Uterus (tissue), 4 donors: ENCODE data around the gene TMEM114. TPM values are rescaled to one million over a fixed set of nuclear protein-coding genes. Genes with fewer than 3 reads are reported as not detected.

Experiments used
- DNase-seq, 2 donors: peaks; one replicate each; pipeline ENCODE4 v3.0.0-alpha.2; 2019 to 2020
- H3K27ac ChIP-seq, 2 donors: fragments of 200-600 bp; sonication (generic); 1 replicate in 1 of 2; 2 replicates in 1 of 2; pipeline ENCODE4 v1.5.1; 2016 to 2018
- H3K27me3 ChIP-seq, 2 donors: fragments of 200-600 bp; sonication (generic); one replicate each; pipeline ENCODE4 v1.5.1; 2018 to 2019; ENCODE audit warnings: control low read depth in 1 of 2
- H3K36me3 ChIP-seq, 2 donors: fragments of 200-600 bp; sonication (generic); one replicate each; pipeline ENCODE4 v1.5.1; 2019; ENCODE audit warnings: control low read depth in 1 of 2
- H3K4me1 ChIP-seq, 2 donors: fragments of 200-600 bp; sonication (generic); one replicate each; pipeline ENCODE4 v1.5.1; 2018 to 2019; ENCODE audit warnings: control low read depth in 1 of 2
- H3K4me3 ChIP-seq, 2 donors: fragments of 200-600 bp; sonication (generic); 1 replicate in 1 of 2; 2 replicates in 1 of 2; pipeline ENCODE4 v1.5.1; 2018 to 2019; ENCODE audit warnings: mild to moderate bottlenecking in 1 of 2
- H3K9me3 ChIP-seq, 2 donors: fragments of 200-600 bp; sonication (generic); one replicate each; pipeline ENCODE4 v1.5.1; 2019; ENCODE audit warnings: control low read depth in 1 of 2
- POLR2A ChIP-seq, 2 donors: fragments of 450-650 bp; IDR thresholded peaks; one replicate each; pipeline ENCODE4 v1.6.1; 2016; ENCODE audit warnings: antibody characterized with exemption in 2 of 2, mild to moderate bottlenecking in 1 of 2, moderate library complexity in 1 of 2
- intact Hi-C: fragments of 100-400 bp; cut with DNase I; formaldehyde crosslinking; loops from one replicate; pipeline ENCODE4 v1.15.1; 2023; ENCODE audit warnings: low total_unique reads
- total RNA-seq, 4 donors: library from RNA; depleted of rRNA in 3 of 4; stranded (reverse); fragments of >200 nt in 3 of 4; gene quantifications; one replicate each; pipeline versions ENCODE4 v1.1.0 to v1.2.4, GENCODE V29; 2014 to 2023
- TF ChIP-seq, protein P1 (sequence below), 4 experiments: fragments of 200-600 bp in 2 of 4; fragments of 450-650 bp in 2 of 4; sonication (generic) in 2 of 4; IDR thresholded peaks; one replicate each; pipeline ENCODE4 v1.5.1; 2016 to 2019; ENCODE audit warnings: antibody characterized with exemption in 4 of 4, mild to moderate bottlenecking in 2 of 4, moderate library complexity in 1 of 4
- donor health status: DM: yes; HTN: yes; CAD: no.

TMEM114 gene
- total RNA-seq, 4 donors from 2014 or later: not detected

DNA sequence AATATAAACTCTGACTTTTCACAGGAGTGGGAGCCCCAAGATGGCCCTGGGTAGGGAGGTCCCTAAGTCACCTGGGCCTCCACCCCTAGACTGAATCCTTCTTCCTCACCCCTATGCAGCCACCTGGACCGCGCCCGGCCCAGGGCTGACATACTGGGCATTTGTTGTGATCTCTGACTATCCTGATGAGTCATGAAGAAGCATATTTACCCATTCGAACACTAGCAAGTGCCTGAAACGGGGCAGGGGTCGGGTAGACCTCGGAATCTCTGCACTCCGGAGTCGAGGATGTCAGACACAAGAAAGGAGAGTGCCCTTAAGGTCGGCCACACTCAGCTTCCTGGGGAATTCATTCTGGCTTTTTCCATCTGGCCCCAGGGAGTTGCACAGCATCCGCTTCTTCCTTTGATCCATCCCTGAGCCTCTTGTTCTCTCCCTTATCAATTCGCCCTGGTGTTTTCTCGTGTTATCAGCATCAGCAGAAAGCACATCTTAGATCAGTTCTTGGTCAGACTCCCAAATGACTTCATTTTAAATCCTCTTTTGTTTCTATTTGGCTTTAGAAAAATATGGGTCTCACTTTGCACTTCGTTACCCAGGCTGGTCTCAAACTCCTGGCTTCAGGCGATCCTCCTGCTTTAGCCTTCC lies 41.6 kb upstream of the TMEM114 start:
- no peak for DNase-seq
- Histone ChIP-seq H3K4me3 (no peak overlapping the region), H3K36me3 (no peaks in the 10 kb centered on the region), H3K27ac (no peak overlapping the region), H3K4me1 (no peaks in the 10 kb centered on the region), H3K27me3 (no peaks in the 10 kb centered on the region), H3K9me3 (no peaks in the 10 kb centered on the region)
- intact Hi-C loops: no loop called here
- no peak for TF ChIP-seq POLR2A (IDR thresholded peaks at IDR 0.05)

DNA sequence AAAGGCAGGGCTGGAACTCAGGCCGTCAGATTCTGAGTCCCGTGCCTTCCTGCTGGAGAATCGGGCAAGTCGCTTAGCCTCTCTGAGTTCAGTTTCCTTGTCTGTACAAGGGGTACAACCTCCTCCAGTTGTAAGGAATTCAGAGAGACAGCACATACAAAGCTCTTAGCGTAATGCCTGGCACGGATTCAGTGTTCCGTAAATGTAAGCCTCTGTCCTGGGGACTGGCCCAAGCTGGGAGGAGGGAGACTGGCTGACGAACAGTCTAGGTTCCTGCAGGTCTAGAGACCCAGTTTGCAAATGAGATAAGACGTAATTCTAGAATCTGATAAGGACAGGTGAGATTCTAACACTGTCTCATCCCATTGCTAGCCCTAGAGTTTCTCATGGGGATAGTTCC lies 41.1 kb upstream of the TMEM114 start:
- H3K27ac ChIP-seq: no peak overlapping the region

DNA sequence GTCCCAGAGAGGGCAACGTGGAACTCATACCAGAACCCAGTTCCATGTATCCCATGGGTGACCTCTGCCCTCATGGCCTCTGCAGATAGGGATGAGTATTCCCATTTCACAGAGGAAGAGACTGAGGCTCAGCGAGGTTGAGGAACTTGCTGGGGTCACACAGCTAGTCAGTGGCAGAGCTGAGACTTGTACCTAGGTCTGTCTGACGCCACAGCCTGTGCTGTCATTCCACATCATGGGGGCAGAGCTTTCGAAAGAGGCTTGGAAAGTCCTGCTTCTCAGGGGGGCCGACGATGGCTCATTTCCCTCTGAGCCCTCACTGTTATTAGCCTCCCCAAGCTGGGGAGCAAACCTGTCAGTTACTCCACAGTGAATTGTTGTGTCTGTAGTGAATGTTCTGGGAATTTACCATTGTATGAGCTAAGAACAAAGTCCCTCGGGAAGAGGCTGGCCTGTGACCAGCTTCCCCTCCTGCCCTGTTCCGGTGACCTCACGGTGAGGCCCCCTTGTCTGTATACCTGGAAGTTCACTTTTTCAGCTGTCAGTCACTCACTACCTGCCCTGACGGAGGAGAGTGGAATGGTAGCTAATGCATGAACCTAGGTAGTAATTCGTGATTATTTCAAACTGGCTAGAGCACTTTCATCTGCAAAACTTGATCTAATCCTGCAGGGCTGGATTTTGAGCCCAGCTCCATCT lies 40.1 kb upstream of the TMEM114 start:
- Histone ChIP-seq H3K4me3 (no peak overlapping the region), H3K27me3 (no peaks in the 10 kb centered on the region), H3K36me3 (no peaks in the 10 kb centered on the region), H3K27ac (no peak overlapping the region), H3K4me1 (no peaks in the 10 kb centered on the region), H3K9me3 (no peaks in the 10 kb centered on the region)
- intact Hi-C loops: no loop called here
- TF ChIP-seq POLR2A (IDR thresholded peaks at IDR 0.05): no peak
- TF ChIP-seq, protein P1, sequence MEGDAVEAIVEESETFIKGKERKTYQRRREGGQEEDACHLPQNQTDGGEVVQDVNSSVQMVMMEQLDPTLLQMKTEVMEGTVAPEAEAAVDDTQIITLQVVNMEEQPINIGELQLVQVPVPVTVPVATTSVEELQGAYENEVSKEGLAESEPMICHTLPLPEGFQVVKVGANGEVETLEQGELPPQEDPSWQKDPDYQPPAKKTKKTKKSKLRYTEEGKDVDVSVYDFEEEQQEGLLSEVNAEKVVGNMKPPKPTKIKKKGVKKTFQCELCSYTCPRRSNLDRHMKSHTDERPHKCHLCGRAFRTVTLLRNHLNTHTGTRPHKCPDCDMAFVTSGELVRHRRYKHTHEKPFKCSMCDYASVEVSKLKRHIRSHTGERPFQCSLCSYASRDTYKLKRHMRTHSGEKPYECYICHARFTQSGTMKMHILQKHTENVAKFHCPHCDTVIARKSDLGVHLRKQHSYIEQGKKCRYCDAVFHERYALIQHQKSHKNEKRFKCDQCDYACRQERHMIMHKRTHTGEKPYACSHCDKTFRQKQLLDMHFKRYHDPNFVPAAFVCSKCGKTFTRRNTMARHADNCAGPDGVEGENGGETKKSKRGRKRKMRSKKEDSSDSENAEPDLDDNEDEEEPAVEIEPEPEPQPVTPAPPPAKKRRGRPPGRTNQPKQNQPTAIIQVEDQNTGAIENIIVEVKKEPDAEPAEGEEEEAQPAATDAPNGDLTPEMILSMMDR (IDR thresholded peaks at IDR 0.05): no peak
- DNase-seq: no peak

More for the DNA sequence above, 41.1 kb upstream of the TMEM114 start:
- no peaks in the 10 kb centered on the region for H3K9me3 ChIP-seq
- H3K36me3 ChIP-seq: no peaks in the 10 kb centered on the region
- TF ChIP-seq POLR2A (IDR thresholded peaks at IDR 0.05): no peak
- TF ChIP-seq, protein P1 (IDR thresholded peaks at IDR 0.05): no peak
- no peak overlapping the region for H3K4me3 ChIP-seq
- DNase-seq: no peak
- no peaks in the 10 kb centered on the region for H3K4me1 ChIP-seq
- intact Hi-C loops: no loop called here
- no peaks in the 10 kb centered on the region for H3K27me3 ChIP-seq

DNA sequence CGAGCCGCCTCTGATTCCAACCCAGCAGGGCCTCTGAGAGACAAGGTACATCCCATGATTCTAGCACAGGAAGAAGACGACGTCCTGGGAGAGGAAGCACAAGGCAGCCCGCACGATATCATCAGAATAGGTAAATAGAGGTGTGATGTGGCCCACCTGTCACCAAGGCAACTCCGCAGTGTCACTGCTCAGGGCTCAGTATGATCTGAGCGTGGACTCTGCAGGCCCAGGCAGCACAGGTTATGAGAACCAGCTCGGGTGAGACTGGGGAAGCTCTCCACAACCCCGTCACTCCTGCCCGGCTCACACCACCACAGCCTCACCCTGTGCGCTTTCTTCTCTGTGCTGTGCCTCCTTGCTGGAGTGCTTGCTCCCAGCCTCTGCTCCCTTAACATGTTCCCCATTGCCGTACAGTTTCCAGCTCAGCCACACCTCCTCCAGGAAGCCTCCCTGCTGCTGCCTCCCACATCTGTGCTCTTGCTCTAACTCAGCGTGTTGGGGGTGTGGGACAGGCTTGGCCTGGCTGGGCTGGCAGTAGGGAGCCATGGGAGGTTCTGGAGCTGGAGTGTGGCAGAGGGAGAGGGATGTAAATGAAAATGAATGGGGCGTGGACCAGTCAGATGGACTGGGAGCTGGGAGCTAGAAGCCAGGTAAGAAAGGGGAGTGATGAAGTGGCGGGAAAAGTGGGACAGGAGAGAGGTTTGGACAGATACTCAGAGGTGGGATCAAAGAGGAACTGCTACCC lies 38.8 kb upstream of the TMEM114 start:
- no peak for TF ChIP-seq POLR2A (IDR thresholded peaks at IDR 0.05)
- TF ChIP-seq, protein P1 (IDR thresholded peaks at IDR 0.05): no peak
- intact Hi-C loops: no loop called here
- no peaks in the 10 kb centered on the region for H3K36me3 ChIP-seq
- H3K9me3 ChIP-seq: no peaks in the 10 kb centered on the region
- H3K27ac ChIP-seq: no peak overlapping the region
- no peaks in the 10 kb centered on the region for H3K4me1 ChIP-seq
- DNase-seq: no peak
- H3K4me3 ChIP-seq: no peak overlapping the region
- no peaks in the 10 kb centered on the region for H3K27me3 ChIP-seq

DNA sequence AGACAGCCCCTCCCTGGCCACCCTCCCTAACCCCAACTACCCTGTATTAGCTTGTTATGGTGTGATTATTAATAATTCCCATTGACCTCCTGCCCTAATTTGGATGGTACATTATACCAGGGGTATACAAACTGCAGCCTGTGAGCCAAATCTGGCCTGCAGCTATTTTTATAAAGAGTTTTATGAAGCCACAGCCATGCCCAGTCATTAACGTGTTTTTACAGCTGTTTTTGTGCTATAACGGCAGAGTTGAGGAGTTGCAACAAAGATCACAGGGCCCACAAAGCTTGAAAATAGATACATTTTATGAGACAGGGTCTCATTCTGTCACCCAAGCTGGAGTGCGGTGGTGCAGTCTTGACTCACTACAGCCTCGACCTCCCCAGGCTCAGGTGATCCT lies 37.1 kb upstream of the TMEM114 start:
- Histone ChIP-seq H3K27me3 (no peaks in the 10 kb centered on the region), H3K27ac (no peak overlapping the region), H3K36me3 (no peaks in the 10 kb centered on the region), H3K4me3 (no peak overlapping the region), H3K4me1 (no peaks in the 10 kb centered on the region), H3K9me3 (no peaks in the 10 kb centered on the region)
- intact Hi-C loops: no loop called here
- no peak for DNase-seq
- TF ChIP-seq, protein P1 (IDR thresholded peaks at IDR 0.05): no peak
- TF ChIP-seq POLR2A (IDR thresholded peaks at IDR 0.05): no peak
